GM23338 (cell line): ENCODE results near the gene VDAC1. TPM values are rescaled to one million over a fixed set of nuclear protein-coding genes. Genes with fewer than 3 reads are reported as not detected.

Source experiments
- ATAC-seq: fragments of 200-7000 bp; cut with Tn5 transposase; 3 replicates; pipeline ENCODE4 v1.9.1; 2020
- DNase-seq: peaks from one replicate; pipeline ENCODE4 v3.0.0-alpha.2; 2015; ENCODE audit warnings: low spot score
- H2AFZ ChIP-seq: fragments of 200-600 bp; sonication (generic); 2 replicates; pipeline ENCODE4 v1.8.0; 2016; ENCODE audit warnings: antibody characterized with exemption, mild to moderate bottlenecking, moderate library complexity
- H3F3A ChIP-seq: fragments of 200-600 bp; sonication (generic); replicated peaks from 2 replicates; pipeline ENCODE4 v1.8.0; 2017; ENCODE audit warnings: antibody characterized with exemption, mixed run types, low read depth
- H3K27ac ChIP-seq: fragments of 200-600 bp; sonication (generic); 2 replicates; pipeline ENCODE4 v1.6.1; 2016; ENCODE audit warnings: low read depth
- H3K27me3 ChIP-seq: fragments of 200-600 bp; sonication (generic); 2 replicates; pipeline ENCODE4 v1.8.0; 2016; ENCODE audit warnings: mild to moderate bottlenecking, mixed run types, moderate library complexity; ENCODE audit not compliant: insufficient read depth
- H3K36me3 ChIP-seq: fragments of 200-600 bp; sonication (generic); 2 replicates; pipeline ENCODE4 v1.8.0; 2016; ENCODE audit warnings: mild to moderate bottlenecking; ENCODE audit not compliant: insufficient read depth
- H3K4me1 ChIP-seq: fragments of 200-600 bp; sonication (generic); 2 replicates; pipeline ENCODE4 v1.8.0; 2016; ENCODE audit warnings: mild to moderate bottlenecking, moderate library complexity; ENCODE audit not compliant: insufficient read depth
- H3K4me2 ChIP-seq: fragments of 200-600 bp; sonication (generic); 2 replicates; pipeline ENCODE4 v1.7.1; 2017; ENCODE audit warnings: mixed run types
- H3K4me3 ChIP-seq: fragments of 200-600 bp; sonication (generic); 2 replicates; pipeline ENCODE4 v1.6.1; 2016; ENCODE audit warnings: mixed run types
- H3K79me2 ChIP-seq: fragments of 200-600 bp; sonication (generic); replicated peaks from 2 replicates; pipeline ENCODE4 v1.8.0; 2017; ENCODE audit warnings: mild to moderate bottlenecking; ENCODE audit not compliant: insufficient read depth
- H3K9me2 ChIP-seq: fragments of 200-600 bp; sonication (generic); 2 replicates; pipeline ENCODE4 v1.8.0; 2017; ENCODE audit not compliant: insufficient read depth
- H4K20me1 ChIP-seq: fragments of 200-600 bp; sonication (generic); replicated peaks from 2 replicates; pipeline ENCODE4 v1.8.0; 2017; ENCODE audit warnings: mild to moderate bottlenecking; ENCODE audit not compliant: insufficient read depth
- H3K27ac Mint-ChIP-seq: 2 replicates; pipeline ENCODE4 v1.8.0; 2020; ENCODE audit warnings: inconsistent platforms, mild to moderate bottlenecking, moderate library complexity, mixed read lengths
- H3K27me3 Mint-ChIP-seq: 3 replicates; pipeline ENCODE4 v1.8.0; 2022; ENCODE audit warnings: low read depth, mild to moderate bottlenecking, moderate library complexity, mixed read lengths, inconsistent platforms; ENCODE audit not compliant: insufficient read depth, poor library complexity
- H3K36me3 Mint-ChIP-seq: 3 replicates; pipeline ENCODE4 v1.8.0; 2021; ENCODE audit warnings: low read depth, mild to moderate bottlenecking, inconsistent platforms, moderate library complexity, mixed read lengths
- H3K4me1 Mint-ChIP-seq: 3 replicates; pipeline ENCODE4 v1.8.0; 2020; ENCODE audit warnings: mild to moderate bottlenecking, inconsistent platforms, mixed read lengths
- H3K4me3 Mint-ChIP-seq: 3 replicates; pipeline ENCODE4 v1.8.0; 2021; ENCODE audit warnings: moderate library complexity, mild to moderate bottlenecking, inconsistent platforms, mixed read lengths
- H3K9me3 Mint-ChIP-seq: 3 replicates; pipeline ENCODE4 v1.8.0; 2020; ENCODE audit warnings: moderate library complexity, mild to moderate bottlenecking, inconsistent platforms, mixed read lengths
- CREB1 ChIP-seq: fragments of 250-450 bp; sonication (Bioruptor Pico); IDR thresholded peaks from 2 replicates; pipeline ENCODE4 v1.5.0; 2020; ENCODE audit warnings: low read depth, mild to moderate bottlenecking, moderate library complexity
- CTCF ChIP-seq, 2 experiments: fragments of 200-600 bp in 1 of 2; sonication (generic) in 1 of 2; conservative IDR thresholded peaks; 2 replicates each; pipeline versions ENCODE4 v1.5.1 to v1.6.1; 2016 to 2017; ENCODE audit warnings: antibody characterized with exemption in 2 of 2, low read depth in 2 of 2, mild to moderate bottlenecking in 2 of 2, moderate library complexity in 1 of 2
- EZH2 ChIP-seq: fragments of 200-600 bp; sonication (generic); IDR thresholded peaks from one replicate; pipeline ENCODE4 v1.8.0; 2017; ENCODE audit warnings: antibody characterized with exemption, mild to moderate bottlenecking, low read depth; ENCODE audit not compliant: unreplicated experiment
- JUNB ChIP-seq: IDR thresholded peaks from one replicate; pipeline ENCODE4 v1.6.1; 2016; ENCODE audit warnings: antibody characterized with exemption; ENCODE audit not compliant: unreplicated experiment
- NANOG ChIP-seq: IDR thresholded peaks from 2 replicates; pipeline ENCODE4 v1.6.1; 2016; ENCODE audit warnings: antibody characterized with exemption, borderline replicate concordance
- POLR2AphosphoS5 ChIP-seq: IDR thresholded peaks from 2 replicates; pipeline ENCODE4 v1.6.1; 2016; ENCODE audit warnings: antibody characterized with exemption, low read depth
- REST ChIP-seq: IDR thresholded peaks from one replicate; pipeline ENCODE4 v1.6.1; 2018; ENCODE audit warnings: antibody characterized with exemption; ENCODE audit not compliant: unreplicated experiment
- ZNF114 ChIP-seq: fragments of 250-450 bp; sonication (Bioruptor Pico); IDR thresholded peaks from 2 replicates; pipeline ENCODE4 v1.5.0; 2020; ENCODE audit warnings: mild to moderate bottlenecking, moderate library complexity
- polyA plus RNA-seq: library from polyadenylated mRNA; unstranded; fragments of >200 nt; fragmentation: Nextera tagmentation; extraction: Ambion mirVana; gene quantifications from 2 replicates; pipeline ENCODE4 v1.2.1, GENCODE V29; 2016
- total RNA-seq: library from RNA; depleted of rRNA; stranded (reverse); fragments of >200 nt; shearing (Covaris generic); gene quantifications from 2 replicates; pipeline ENCODE4 v1.2.3, GENCODE V29; 2014
- TF ChIP-seq, protein P1 (sequence below): IDR thresholded peaks from 2 replicates; pipeline ENCODE4 v1.6.1; 2016; ENCODE audit warnings: antibody characterized with exemption
- TF ChIP-seq, protein P2 (sequence below): fragments of 250-450 bp; sonication (Bioruptor Pico); IDR thresholded peaks from 2 replicates; pipeline ENCODE4 v1.5.0; 2020; ENCODE audit warnings: mild to moderate bottlenecking, moderate library complexity

Gene VDAC1
- total and polyA plus RNA-seq, 2 experiments from 2014 or later: 300 to 329 TPM

- no peak for DNase-seq
- Histone ChIP-seq H3K27me3 (no peaks in the 10 kb centered on the region), H3K4me1 (no peaks in the 10 kb centered on the region), H3K27ac (no peak overlapping the region), H3F3A (no peaks in the 10 kb centered on the region), H2AFZ (no peak overlapping the region), H3K4me2 (no peak overlapping the region), H3K4me3 (no peak overlapping the region), H3K9me2 (no peaks in the 10 kb centered on the region; the same call in 1 of the 2 replicates), H3K36me3 (no peaks in the 10 kb centered on the region), H3K79me2 (no peaks in the 10 kb centered on the region), H4K20me1 (no peaks in the 10 kb centered on the region)
- no peak for ATAC-seq
- H3K36me3 Mint-ChIP-seq: no peaks in the 10 kb centered on the region
- no peaks in the 10 kb centered on the region for H3K9me3 Mint-ChIP-seq
- H3K4me3 Mint-ChIP-seq: no peak overlapping the region
- H3K27me3 Mint-ChIP-seq: no peaks in the 10 kb centered on the region
- H3K27ac Mint-ChIP-seq: no peak overlapping the region
- TF ChIP-seq, protein P1, sequence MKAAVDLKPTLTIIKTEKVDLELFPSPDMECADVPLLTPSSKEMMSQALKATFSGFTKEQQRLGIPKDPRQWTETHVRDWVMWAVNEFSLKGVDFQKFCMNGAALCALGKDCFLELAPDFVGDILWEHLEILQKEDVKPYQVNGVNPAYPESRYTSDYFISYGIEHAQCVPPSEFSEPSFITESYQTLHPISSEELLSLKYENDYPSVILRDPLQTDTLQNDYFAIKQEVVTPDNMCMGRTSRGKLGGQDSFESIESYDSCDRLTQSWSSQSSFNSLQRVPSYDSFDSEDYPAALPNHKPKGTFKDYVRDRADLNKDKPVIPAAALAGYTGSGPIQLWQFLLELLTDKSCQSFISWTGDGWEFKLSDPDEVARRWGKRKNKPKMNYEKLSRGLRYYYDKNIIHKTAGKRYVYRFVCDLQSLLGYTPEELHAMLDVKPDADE: no peak
- TF ChIP-seq POLR2AphosphoS5: no peak
- TF ChIP-seq CTCF (conservative IDR thresholded peaks at IDR 0.05; ENCODE audit: low read depth in 2 of 2): no peak
- TF ChIP-seq NANOG: no peak
- no peak for TF ChIP-seq ZNF114 (CRISPR knock-in tag)
- TF ChIP-seq, protein P2, sequence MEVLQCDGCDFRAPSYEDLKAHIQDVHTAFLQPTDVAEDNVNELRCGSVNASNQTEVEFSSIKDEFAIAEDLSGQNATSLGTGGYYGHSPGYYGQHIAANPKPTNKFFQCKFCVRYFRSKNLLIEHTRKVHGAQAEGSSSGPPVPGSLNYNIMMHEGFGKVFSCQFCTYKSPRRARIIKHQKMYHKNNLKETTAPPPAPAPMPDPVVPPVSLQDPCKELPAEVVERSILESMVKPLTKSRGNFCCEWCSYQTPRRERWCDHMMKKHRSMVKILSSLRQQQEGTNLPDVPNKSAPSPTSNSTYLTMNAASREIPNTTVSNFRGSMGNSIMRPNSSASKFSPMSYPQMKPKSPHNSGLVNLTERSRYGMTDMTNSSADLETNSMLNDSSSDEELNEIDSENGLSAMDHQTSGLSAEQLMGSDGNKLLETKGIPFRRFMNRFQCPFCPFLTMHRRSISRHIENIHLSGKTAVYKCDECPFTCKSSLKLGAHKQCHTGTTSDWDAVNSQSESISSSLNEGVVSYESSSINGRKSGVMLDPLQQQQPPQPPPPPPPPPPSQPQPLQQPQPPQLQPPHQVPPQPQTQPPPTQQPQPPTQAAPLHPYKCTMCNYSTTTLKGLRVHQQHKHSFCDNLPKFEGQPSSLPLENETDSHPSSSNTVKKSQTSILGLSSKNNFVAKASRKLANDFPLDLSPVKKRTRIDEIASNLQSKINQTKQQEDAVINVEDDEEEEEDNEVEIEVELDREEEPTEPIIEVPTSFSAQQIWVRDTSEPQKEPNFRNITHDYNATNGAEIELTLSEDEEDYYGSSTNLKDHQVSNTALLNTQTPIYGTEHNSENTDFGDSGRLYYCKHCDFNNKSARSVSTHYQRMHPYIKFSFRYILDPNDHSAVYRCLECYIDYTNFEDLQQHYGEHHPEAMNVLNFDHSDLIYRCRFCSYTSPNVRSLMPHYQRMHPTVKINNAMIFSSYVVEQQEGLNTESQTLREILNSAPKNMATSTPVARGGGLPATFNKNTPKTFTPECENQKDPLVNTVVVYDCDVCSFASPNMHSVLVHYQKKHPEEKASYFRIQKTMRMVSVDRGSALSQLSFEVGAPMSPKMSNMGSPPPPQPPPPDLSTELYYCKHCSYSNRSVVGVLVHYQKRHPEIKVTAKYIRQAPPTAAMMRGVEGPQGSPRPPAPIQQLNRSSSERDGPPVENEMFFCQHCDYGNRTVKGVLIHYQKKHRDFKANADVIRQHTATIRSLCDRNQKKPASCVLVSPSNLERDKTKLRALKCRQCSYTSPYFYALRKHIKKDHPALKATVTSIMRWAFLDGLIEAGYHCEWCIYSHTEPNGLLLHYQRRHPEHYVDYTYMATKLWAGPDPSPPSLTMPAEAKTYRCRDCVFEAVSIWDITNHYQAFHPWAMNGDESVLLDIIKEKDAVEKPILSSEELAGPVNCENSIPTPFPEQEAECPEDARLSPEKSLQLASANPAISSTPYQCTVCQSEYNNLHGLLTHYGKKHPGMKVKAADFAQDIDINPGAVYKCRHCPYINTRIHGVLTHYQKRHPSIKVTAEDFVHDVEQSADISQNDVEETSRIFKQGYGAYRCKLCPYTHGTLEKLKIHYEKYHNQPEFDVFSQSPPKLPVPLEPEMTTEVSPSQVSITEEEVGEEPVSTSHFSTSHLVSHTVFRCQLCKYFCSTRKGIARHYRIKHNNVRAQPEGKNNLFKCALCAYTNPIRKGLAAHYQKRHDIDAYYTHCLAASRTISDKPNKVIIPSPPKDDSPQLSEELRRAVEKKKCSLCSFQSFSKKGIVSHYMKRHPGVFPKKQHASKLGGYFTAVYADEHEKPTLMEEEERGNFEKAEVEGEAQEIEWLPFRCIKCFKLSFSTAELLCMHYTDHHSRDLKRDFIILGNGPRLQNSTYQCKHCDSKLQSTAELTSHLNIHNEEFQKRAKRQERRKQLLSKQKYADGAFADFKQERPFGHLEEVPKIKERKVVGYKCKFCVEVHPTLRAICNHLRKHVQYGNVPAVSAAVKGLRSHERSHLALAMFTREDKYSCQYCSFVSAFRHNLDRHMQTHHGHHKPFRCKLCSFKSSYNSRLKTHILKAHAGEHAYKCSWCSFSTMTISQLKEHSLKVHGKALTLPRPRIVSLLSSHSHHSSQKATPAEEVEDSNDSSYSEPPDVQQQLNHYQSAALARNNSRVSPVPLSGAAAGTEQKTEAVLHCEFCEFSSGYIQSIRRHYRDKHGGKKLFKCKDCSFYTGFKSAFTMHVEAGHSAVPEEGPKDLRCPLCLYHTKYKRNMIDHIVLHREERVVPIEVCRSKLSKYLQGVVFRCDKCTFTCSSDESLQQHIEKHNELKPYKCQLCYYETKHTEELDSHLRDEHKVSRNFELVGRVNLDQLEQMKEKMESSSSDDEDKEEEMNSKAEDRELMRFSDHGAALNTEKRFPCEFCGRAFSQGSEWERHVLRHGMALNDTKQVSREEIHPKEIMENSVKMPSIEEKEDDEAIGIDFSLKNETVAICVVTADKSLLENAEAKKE: no peak
- no peak for TF ChIP-seq JUNB
- TF ChIP-seq REST: no peak
- TF ChIP-seq CREB1 (CRISPR knock-in tag): no peak
- TF ChIP-seq EZH2: no peak
- no peaks in the 10 kb centered on the region for H3K4me1 Mint-ChIP-seq
These were observed 57.3 kb downstream of the VDAC1 start for GRCh38 chr5:133947431-133947841.
